Adipose tissue (tissue), 3 donors: ENCODE results near the gene KIAA0753. TPM values are rescaled to one million over a fixed set of nuclear protein-coding genes. Genes with fewer than 3 reads are reported as not detected.

Source experiments
- H3K27ac ChIP-seq: one replicate; pipeline ENCODE4 v1.5.1; 2013; ENCODE audit warnings: low read depth, low read length
- WGBS, 3 donors: extraction: QIAGEN DNeasy Blood & Tissue Kit; methylation state at CpG; one replicate each; pipeline ENCODE4 v1.1.7; 2013; 5-methylcytosine and 5-hydroxymethylcytosine counted together
- polyA plus RNA-seq, 3 donors: library from polyadenylated mRNA; stranded (reverse); fragments of 200-250 nt; gene quantifications; one replicate each; pipeline ENCODE4 v1.2.3, GENCODE V29; 2013
- donor health status: healthy with polysubstance abuse.
- donor health status: Bipolar disorder and iron deficiency.
- donor health status: healthy.

The KIAA0753 gene
- polyA plus RNA-seq = 1 to 10 TPM; 3.5 to 6.9 (median 3.9) TPM

GRCh38 chr17:6640536-6641246 is at the start of gene KIAA0753, which contains the start of gene TXNDC17:
KIAA0753 (minus strand) TSS chr17:6640711; CDS start chr17:6635103, 5,608 bp downstream.
TXNDC17 (plus strand) TSS chr17:6641060; CDS start chr17:6641083, 23 bp downstream.
- WGBS, 3 donors = 0 to 1% (median 1%) methylated on average over 52 of the region's 52 CpGs
- no peak within 1 kb of the TSS for H3K27ac ChIP-seq

- H3K27ac ChIP-seq = no peak overlapping the region
- 82 to 88% (median 85%) methylated on average over 9 of the region's 9 CpGs for WGBS, 3 donors
These were observed 48.4 kb upstream of the KIAA0753 start for GRCh38 chr17:6688944-6689343.

- no peak overlapping the region for H3K27ac ChIP-seq
- WGBS, 3 donors = 77 to 89% (median 82%) methylated on average over 4 of the region's 4 CpGs
These were observed 45.5 kb upstream of the KIAA0753 start for GRCh38 chr17:6686026-6686425.

DNA sequence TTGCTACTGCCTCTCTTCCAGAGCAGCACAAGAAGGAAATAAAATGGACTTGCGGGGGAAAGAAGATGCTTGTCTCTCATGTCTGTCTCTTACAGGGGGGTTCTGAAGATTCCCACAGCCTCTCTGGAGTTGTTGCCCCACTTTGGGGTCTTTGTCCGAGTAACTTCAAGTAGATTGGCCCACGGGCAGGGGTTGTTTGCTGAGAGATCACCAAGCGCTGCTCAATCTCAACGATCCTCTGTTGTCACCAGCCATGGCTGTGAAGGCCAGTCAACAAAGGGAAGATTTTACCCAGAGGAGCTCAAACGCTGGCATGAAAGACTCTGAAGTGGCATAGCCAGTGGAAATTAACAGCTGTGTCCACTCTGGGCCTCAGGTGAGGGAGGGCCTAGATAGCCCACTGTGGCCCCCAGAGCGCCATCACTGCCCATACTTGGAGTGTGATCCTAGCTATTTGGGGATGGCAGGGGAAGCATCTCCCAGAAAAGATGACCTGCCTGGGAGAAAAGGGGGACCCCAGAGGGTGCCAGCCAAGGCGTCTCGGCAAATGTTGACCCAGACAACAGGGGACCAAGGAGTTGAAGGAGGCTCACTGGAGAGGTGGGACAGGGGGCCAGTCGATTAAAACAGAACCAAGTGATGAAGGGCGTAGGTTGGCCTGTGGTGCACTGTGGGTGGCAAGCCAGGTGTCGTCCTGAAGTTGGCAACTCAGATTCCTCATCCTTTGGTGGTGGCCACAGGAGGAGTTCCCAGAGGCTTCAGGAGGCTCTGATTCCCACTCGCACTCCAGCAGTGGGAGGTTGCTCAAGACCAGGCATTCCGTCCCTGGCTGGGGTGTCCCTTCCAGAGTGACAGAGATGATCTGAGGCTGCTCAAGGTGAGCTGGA is 44.6 kb upstream of the KIAA0753 start:
- H3K27ac ChIP-seq = no peak overlapping the region
- WGBS, 3 donors = 83 to 87% (median 87%) methylated on average over 14 of the region's 14 CpGs

GRCh38 chr17:6684460-6684783 is 43.9 kb upstream of the KIAA0753 start:
- WGBS, 3 donors = 65 to 86% (median 78%) methylated on average over 7 of the region's 7 CpGs
- H3K27ac ChIP-seq = no peak overlapping the region

- WGBS, 3 donors = 79 to 94% (median 81%) methylated on average over 3 of the region's 3 CpGs
These were observed 43.4 kb upstream of the KIAA0753 start for GRCh38 chr17:6683730-6684459.

GRCh38 chr17:6683081-6683684 is 42.7 kb upstream of the KIAA0753 start:
- no peak overlapping the region for H3K27ac ChIP-seq
- WGBS, 3 donors = 44 to 88% (median 80%) methylated on average over 3 of the region's 3 CpGs

More at GRCh38 chr17:6683730-6684459, 43.4 kb upstream of the KIAA0753 start:
- no peak overlapping the region for H3K27ac ChIP-seq

DNA sequence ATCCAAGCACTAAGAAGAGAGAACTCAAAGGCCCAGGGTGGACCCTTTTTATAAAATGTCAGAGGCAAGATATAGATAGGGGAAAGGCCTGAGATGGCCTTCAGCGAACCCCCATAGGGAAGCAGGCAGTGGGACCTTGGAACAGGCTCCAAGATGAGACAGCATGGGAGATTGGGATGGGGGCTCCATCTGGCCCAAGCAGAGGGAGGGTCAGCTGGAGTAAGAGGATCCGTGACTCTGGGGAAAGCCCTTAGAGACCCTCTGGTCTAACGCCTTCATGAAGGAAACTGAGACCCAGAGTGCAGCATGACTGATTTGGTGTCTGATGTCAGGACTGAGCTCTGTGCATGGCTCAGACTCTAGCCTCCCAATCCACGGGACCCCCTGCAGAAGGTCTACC is 41.8 kb upstream of the KIAA0753 start:
- 87 to 96% (median 91%) methylated on average over 4 of the region's 4 CpGs for WGBS, 3 donors
- no peak overlapping the region for H3K27ac ChIP-seq

- H3K27ac ChIP-seq = no peak overlapping the region
- WGBS, 3 donors = 77 to 82% (median 79%) methylated on average over 5 of the region's 5 CpGs
These were observed 41.2 kb upstream of the KIAA0753 start for GRCh38 chr17:6681671-6682070.

- H3K27ac ChIP-seq = no peak overlapping the region
- 53 to 69% (median 67%) methylated on average over 4 of the region's 4 CpGs for whole genome bisulfite sequencing, 3 donors
These were observed 40.7 kb upstream of the KIAA0753 start for GRCh38 chr17:6681176-6681575.

DNA sequence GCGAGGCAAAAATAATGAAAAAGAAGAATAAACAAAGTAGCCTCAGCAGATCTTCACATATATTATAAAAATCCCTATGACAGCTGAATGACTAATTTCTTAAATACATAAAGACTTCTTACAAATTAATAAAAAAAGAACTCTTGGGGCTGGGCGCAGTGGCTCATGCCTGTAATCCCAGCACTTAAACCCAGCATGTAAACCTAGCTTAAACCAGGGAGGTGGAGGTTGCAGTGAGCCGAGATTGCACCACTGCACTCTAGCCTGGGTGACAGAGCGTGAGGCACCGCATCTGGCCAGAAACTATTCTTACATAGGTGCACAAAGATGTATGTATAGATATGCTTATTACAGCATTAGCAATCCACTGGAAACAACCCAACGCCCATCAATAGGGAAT is 38.7 kb upstream of the KIAA0753 start:
- 75 to 78% (median 76%) methylated on average over 6 of the region's 6 CpGs for WGBS, 3 donors
- H3K27ac ChIP-seq = no peak overlapping the region

DNA sequence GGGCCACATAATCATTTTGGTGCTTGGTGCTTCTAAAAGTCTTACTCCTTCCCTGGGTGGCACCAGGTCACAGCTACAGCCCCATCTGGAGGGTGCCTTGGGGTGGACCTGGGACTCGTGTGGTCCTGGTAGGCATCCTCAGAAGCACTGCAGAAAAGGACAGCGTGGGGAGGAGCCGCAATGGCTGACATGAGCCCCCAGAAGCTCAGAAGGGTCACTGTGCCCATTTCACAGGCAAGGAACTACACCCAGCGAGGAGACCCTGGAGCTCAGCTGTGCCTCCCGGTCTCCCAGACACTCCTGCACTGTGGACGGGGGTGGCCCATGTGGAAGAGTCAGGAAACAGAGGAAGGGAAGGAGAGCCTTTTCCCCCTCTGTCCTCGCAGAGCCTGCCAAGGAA is 37.4 kb upstream of the KIAA0753 start:
- no peak overlapping the region for H3K27ac ChIP-seq
- WGBS, 3 donors = 70 to 88% (median 75%) methylated on average over 6 to 7 of the region's 7 CpGs

- 36 to 53% (median 50%) methylated on average over 16 of the region's 16 CpGs for WGBS, 3 donors
- no peak overlapping the region for H3K27ac ChIP-seq
These were observed 36.8 kb upstream of the KIAA0753 start for GRCh38 chr17:6677158-6677831.

DNA sequence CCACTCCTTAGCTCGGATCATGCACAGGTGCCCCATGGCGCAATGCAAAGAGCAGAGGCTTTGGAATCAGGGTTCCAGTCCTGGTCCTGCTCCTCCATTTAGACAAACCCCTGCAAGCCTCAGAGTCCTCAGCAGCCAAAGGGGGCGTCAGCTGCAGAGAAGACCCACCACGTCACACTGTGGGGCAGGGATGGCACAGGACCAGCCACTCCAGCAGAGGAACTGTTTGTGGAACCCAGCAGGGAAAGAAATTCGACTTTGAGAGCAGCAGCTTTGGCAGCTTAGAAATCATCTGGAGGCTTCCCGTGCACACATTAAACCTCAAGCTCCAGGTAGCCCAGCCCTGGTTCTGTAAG is 36.3 kb upstream of the KIAA0753 start:
- 62 to 77% (median 72%) methylated on average over 6 of the region's 6 CpGs for WGBS, 3 donors
- H3K27ac ChIP-seq = no peak overlapping the region

DNA sequence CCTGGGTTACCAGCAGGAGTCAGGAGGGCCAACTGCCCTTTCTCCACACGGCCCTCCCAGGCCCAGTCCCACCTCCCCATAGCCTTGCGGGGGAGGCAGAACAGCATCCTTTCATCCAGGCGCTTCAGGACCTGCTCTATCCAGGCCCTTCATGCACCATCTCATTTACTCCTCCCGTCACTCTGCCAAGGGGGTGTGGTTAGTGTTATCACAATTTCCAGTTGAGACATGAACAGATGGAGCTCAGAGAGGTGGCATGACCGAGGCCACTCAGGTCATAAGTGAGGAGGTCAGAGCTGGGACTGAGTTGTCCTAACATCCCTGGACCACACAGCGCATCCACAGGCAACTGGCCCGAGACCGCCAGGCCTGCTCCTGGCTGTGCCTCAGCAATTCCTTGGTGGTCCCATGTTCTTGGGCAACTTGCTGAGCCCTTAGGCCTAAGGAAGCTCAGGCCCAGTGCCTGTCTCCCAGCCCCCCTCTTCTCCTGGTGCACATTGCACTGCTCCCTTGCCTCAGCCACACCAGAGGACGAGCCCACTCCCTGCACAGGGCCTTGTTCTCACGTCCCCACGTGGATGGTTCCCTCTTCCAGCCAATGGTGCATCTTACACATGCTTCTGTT is 34.8 kb upstream of the KIAA0753 start:
- H3K27ac ChIP-seq = no peak overlapping the region
- WGBS, 3 donors = 65 to 85% (median 76%) methylated on average over 11 of the region's 11 CpGs

DNA sequence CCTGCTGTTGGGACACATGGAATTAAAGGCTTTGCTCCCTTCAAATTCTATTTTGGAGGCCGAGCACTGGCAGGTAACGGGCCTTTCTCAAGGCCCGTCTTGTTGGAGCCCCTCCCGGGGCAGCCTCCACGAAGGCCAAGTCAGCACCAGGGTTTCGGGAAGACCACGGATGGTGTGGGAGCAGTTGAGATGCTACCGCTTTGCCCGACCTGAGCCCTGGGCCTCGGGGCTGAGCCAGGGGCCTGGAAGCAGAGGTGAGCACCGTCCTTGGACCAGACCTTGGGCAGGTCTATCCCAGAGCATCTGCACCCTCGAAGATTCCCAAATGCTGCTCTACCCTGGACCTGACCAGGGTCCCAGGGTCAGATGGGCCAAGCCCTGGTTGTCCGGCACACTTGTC is 34.1 kb upstream of the KIAA0753 start:
- 92 to 95% (median 94%) methylated on average over 13 of the region's 13 CpGs for WGBS, 3 donors

DNA sequence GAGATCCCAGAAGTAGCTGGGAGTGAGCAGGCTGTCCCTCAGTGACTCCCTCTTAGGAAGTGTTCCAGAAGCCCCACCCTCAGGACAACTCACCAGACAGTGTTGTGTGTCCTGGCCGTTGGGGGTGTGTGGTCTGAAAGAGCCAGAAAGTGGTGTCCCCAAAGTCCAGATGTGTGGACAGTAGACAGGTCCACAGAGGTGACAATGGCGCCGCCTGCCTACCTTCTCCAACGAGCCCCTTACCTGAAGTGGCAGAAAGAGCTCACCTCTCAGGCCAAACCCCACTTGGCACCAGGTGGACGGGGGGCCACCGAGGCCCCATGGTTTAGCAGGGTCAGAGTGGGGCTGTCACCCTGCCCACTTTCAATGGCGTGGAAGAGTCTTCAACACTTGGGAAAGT is 30.9 kb upstream of the KIAA0753 start:
- WGBS, 3 donors = 84 to 87% (median 86%) methylated on average over 7 of the region's 7 CpGs
- no peak overlapping the region for H3K27ac ChIP-seq

More for the DNA sequence above, 34.1 kb upstream of the KIAA0753 start:
- H3K27ac ChIP-seq = no peak overlapping the region

DNA sequence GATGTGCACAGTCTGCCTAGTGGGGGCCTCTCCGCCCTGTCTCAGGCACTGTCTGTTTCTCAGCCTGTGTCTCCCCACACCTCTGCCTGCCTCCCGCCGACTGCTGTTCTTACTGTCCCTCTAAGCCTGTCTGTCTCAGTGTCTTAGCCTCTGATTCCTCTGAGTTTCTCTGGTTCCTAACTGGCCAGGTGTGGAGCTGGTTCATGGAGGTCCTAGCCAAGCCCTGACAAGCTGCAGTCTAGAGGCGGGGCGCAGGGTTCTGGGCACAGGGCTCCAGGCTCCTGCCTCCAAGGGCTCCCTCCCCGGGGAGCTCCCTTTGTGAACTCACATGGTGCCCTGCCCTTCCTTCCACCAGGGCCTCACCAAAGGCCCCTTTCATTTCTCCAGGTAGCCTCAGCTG is 30.5 kb upstream of the KIAA0753 start:
- 77 to 99% (median 86%) methylated on average over 6 of the region's 6 CpGs for WGBS, 3 donors
- H3K27ac ChIP-seq = no peak overlapping the region
